Spleen (tissue), 7 donors: ENCODE data around the gene PLPP1.

ENCODE experiments used
- CTCF ChIP-seq, 11 experiments: fragments of 200-600 bp in 7 of 11; fragments of 450-650 bp in 4 of 11; sonication (generic) in 4 of 11; IDR thresholded peaks in 8 of 11; conservative IDR thresholded peaks in 3 of 11; 1 replicate in 7 of 11; 2 replicates in 4 of 11; pipeline versions ENCODE4 v1.4.0 to v1.8.0; 2016 to 2021; ENCODE audit warnings: antibody characterized with exemption in 11 of 11, inconsistent platforms in 4 of 11, mild to moderate bottlenecking in 1 of 11
- POLR2A ChIP-seq, 3 donors: fragments of 450-650 bp; IDR thresholded peaks; one replicate each; pipeline ENCODE4 v1.5.1; 2017; ENCODE audit warnings: antibody characterized with exemption in 3 of 3, mild to moderate bottlenecking in 1 of 3
- POLR2AphosphoS5 ChIP-seq, 3 donors: sonication (generic); formaldehyde crosslinking; IDR thresholded peaks; one replicate each; pipeline ENCODE4 v1.5.1; 2017; ENCODE audit warnings: antibody characterized with exemption in 3 of 3
- donor health status: DM: no; HTN: no; CAD: no; lungs with moderate emphysema.
- donor health status: DM: no; HTN: no; CAD: no.
- donor health status: DM: no; HTN: no; CAD: no.

- TF ChIP-seq CTCF (IDR thresholded peaks at IDR 0.05 in 8 of 11, conservative IDR thresholded peaks at IDR 0.05 in 3 of 11) = no peak
- TF ChIP-seq POLR2AphosphoS5 (IDR thresholded peaks at IDR 0.05) = no peak
- no peak for TF ChIP-seq POLR2A (IDR thresholded peaks at IDR 0.05)
These were observed 125.0 kb downstream of the PLPP1 start for GRCh38 chr5:55409775-55410174.
